Measurements from ENCODE around the gene SSUH2.
"Not testable (repeated sequence)": the region's sequence is repeated elsewhere in the genome, so short reads cannot be mapped to it uniquely, and the experiment has no call there.

The SSUH2 gene

DNA sequence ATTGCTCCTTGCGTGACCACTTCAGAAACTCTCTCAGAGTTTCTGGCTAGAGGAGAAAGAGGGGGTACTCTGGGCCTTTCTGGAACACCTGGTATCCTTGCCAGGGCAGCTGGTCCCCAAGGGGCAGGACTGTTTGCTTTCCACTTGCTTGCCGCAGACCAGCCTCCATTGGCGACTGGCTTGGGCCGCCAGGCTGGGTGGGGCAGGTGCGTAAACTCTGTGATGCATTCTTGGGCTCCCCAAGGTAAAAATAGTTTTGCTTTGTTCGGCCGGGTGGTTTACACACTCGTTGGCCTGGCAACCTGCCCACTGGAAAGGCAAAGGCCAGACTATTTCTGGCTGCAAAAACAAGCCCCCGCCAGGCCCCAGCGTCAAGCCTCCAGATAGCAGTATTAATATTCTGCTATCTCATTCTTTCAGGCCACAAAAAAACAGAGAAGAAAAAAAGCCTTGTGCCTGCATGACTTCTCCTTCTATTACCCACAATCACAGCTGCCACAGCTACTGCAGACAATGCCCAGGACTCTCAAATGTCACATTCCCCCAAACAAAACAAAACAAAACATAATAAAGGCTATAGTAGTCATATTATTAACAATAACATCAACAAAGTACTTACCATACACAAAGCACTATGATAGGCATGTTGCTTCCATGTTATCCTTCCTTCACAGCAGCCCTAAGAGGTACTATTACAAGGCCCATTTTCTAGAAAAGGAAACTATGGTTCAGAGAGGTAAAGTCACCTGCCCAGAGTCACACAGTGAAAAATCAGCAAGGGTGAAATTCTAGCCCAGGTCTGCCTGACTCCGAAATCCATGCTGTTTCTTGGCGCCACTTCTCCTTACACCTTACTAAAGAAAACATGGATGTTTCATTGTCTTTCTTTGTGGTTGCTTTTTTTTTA lies 14.0 kb upstream of the SSUH2 start:
- no peak for DNase-seq

DNA sequence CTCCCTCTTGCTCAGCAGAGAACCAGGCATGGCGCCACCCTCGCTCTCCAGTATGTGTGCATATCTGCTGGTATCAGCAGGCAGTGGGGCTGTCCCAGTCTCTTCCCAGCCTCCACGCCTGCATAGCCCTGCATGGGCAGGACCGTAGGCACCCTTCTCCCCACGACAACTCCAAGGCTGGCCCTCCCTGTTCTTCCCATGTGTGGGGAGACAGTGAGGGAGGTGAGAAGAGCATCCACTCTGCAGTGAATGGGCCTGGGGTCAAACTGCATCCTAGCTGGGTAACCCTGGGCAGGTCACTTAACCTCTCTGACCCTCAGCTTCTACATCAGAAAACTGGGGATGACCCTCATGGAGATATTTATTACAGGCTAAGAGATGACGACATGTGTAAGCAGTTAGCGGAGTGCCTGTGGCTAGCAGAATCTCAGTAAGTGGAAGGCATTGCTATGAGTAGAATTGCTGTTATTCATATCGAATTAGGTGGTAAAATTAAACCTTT lies 13.3 kb upstream of the SSUH2 start:
- no peak for DNase-seq

DNA sequence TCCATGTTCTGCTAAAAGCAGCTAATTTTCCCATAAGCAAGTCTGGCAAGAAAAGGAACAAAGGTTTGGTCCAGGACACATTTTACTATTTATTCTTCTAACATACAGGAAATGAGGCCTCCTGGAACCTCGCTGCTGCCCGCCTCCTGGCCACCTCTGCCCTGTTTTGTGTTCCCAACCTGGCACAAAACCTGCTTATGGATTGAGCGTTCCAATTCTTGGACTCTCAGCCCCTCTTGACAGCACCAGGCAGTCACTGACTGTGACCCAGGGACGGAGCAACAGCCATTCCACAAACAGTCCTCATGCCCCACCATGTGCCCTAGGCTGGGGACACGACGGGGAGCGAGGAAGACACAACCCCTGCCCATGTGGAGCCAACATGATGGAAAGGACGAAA lies 11.6 kb upstream of the SSUH2 start:
- DNase-seq: no peak

DNA sequence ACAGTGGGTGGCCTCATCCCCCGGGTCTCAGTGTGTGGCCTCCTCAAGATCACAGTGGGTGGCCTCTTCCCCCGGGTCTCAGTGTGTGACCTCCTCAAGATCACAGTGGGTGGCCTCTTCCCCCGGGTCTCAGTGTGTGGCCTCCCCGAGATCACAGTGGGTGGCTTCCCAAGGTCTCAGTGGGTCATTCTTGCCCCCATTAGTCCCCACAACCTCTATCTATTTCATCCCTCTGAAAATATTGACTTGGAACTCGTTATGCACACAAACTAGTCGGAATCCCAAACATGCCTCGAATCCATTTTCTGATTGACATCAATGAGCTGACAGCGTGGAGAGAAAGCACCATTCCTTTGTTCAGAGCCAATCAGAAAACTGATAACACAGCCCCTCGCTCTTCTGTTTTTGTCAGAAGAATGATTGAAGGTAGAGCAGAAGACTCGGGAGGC lies 10.8 kb upstream of the SSUH2 start:
- no peak for DNase-seq

- not testable (repeated sequence) for DNase-seq
These were observed 10.2 kb upstream of the SSUH2 start for GRCh38 chr3:8654572-8655329.

GRCh38 chr3:8653800-8654408 lies 9.3 kb upstream of the SSUH2 start:
- no peak for DNase-seq

DNA sequence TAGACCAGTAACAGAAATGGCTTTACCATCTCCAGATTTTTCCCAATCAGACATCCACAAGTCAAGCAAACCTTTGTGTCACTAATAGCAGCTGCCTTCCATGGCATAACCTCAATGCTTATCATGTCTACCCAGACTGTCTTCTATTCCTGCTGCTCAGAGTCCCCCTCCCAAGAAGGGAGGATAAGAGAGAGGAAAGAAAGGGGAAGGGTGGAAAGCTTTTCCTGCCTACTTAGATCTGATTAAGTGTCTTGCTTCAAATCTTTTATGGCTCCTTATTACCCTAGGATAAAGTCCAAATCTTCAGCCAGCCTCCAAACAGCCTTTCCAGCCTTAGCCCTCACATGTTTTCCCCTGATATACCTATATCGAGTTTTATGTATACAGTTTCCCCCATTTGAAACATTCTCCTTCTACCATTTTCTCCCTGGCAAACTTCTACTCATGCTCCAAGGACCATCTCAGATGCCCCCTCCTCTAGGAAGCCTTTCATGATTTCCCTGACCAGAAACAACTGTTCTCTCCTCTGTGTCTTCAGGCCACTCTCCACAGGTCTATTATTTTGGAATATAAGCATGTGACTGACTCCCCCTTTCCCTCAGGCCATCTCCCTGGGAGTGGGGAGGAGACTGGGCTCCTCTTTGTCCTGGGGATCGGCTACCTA lies 7.9 kb upstream of the SSUH2 start:
- no peak for DNase-seq

- no peak for DNase-seq
These were observed 7.1 kb upstream of the SSUH2 start for GRCh38 chr3:8651418-8652323.

DNA sequence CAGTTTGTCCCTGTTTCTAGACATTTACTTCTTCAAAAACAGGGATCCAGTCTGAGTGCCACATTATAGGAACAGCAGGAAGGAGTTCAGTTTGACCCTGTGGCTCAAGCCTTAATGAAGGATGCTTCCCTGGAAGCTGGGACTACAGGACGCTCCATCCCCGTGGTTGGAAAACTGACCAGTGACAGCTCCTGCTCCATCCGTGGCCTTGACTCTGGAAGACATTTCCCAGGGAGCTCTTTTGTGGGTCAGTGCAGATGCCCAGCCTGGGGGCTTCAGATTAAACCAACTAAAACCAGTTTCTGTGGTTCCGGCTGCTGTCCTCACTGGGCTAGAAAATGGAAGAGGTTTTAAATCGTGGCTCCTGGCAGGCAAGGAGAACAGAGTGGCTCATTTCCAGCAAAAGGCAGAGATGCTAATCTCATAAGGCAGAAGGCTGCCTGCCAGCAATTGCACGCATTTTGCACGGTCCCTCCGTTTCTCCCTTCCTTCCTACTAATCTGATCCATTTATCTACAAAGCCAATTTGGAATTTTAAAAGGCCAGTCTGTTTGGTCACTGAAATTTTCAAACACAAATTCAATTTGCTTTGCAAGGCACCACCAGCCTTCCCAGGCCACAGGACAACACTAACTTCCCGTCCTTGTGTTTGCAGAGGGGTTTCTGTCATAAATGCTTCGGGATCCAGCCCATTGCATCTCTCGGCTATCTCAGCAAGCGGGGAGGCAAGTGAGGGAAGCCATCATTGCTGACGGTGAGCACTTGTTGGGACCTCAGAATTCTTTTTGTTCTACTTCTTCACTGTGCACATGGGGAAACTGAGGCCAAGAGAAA lies 6.2 kb upstream of the SSUH2 start:
- DNase-seq: no peak

DNA sequence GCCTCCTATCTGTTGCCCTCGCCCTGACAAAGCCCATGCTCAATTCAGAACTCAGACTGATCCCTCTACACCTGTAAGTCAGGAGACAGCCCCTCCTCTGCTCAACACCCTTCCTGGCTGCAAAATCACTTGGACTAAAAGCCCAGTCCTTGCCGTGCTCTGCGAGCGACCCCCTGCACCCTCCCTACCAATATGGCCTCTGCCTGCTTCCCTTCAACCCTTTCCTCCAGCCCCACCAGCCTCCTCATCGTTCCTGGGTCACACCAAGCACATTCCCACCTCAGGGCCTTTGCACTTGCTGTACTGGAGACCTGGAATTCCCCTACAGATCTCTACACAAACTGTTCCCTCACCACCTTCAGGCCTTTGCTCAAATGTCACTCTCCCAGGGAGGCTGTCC lies 5.2 kb upstream of the SSUH2 start:
- DNase-seq: no peak

GRCh38 chr3:8648909-8649741 lies 4.5 kb upstream of the SSUH2 start:
- no peak for DNase-seq

DNA sequence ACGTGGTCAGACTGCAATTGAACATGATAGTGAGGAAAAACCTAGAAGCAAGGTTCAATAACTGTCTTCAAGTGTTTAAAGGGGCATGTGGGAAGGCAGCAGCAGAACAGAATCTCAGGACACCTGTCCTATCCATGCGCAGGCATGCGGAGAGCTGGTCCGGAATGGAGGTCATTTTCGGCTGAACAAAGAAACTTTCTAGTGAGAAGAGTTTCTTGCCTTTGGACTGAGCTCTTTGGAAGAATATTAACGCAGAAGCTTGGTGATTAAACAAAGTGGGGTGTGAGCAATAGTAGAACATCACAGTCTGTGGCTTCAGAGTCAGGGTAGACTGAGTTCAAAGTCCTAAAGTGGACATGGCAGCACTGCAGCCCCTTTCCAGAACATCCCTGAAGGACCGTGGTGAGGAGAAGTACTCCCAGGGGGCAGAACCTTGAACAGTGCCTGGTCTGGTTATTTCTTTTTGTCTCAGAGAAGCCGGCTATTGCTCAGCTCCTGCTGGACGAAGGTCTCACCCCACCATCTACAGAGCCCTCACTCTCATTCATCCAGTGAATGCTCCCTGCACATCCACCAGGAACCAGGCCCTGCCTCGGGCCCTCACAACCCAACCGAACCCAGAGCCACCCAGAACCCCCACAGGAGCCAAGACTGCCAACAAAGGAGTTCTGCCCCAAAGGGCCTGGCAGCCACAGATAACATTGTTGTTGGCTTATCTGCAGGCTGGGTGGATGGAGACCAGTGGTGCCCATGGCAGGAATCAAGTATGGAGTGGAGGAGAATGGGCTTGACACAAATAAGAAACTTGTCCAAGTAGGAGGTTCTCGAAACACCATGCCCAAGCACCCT lies 2.8 kb upstream of the SSUH2 start:
- no peak for DNase-seq

DNA sequence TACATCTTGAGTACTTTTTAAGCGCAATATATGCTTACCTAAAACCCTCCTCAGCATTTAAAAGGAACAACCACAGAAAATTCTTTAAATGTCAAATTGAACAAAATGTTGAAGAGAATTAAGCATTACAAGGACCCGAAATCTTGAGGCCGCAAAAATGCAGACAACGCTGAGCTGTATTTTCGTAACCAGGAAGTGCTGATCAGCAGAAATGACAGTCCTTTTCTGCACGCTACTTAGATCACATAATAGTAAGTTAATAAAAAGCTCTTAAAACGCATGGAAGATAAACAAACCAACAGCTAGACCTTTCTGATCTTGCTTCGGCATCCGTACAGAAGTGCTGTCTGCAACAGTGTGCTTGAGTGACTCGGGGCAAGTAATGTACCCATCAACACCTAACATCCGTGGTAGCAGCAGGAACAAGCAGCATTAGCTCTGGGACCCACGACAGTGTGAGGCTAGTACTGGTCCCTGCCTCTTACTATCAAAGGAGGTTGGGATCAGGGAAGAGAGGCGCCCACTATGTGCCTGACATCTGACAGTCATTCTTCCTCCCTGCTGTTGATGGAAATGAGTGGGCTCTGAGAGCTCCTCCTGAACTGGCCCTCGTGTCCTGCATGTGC lies 1.8 kb upstream of the SSUH2 start:
- no peak for DNase-seq

- no peak for DNase-seq
These were observed 1.1 kb upstream of the SSUH2 start for GRCh38 chr3:8645712-8646111.

DNA sequence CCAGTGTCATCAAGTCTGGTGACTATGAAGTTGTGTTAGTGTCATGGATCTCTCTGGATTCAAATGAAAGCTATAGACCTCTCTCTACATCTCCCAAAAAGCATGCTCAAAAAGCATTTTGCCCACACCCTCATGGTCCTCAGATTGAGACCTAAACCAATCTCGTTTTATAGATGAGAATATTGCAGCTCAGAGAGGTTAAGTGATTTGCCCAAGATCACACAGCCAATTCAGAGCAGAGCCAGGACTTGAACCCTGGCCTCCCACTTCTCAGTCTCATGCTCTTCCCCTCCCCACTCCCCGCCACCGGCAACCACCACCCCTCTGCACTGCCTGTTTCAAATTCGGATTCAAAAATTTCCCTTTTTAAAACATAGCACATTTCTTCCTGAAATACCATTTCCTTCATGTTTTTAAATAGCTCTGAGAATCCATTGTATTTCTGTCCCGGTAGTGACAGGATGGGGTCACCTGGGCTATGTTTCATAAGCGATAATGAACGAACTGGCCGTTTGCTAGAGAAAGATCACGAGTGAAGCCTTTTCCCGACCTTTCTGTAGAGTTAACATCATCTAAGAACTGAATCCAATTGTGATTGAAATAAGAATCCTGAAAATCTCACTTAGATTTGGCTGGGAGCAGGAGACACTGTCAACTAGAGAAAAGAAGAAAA lies 769 bp downstream of the SSUH2 start:
- DNase-seq: no peak

DNA sequence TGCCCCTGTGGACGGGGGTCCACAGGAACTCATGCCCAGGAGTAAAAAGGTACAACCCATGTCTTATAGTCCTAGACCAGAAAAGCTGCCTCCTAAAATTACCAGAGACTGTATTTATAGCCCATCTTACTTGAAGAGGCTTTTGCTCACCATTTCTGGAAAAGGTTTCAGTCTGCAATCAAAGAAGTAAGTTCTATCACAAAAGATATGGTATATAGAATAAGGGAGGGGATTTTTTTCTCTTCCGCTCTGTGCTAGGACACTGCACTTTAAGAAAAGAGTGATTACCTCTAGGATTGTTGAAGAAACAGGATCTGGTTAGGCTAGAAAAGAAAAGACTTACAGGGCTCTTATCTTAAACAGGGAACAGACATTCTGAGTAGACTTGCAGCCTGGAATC lies 2.6 kb downstream of the SSUH2 start:
- DNase-seq: no peak

- no peak for DNase-seq
These were observed 3.1 kb downstream of the SSUH2 start for GRCh38 chr3:8641472-8641871.

DNA sequence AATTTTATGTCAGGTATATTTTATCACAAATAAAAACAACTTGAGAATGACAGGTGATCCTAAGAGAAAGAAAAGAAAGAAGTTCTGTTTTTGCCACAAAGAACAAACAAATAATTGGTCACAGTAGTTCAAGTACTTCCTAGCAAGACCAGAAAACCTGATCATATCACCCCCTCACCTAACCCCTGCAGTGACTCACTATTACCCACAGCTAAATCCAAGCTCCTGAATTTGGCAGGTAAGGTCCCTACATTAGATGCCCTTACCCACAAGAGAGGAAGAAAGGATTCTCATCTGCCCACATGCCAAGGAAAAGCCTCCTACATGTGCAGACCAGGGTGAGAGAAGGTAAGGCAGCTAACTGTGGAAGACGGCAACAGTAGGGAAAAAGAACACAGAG lies 4.4 kb downstream of the SSUH2 start:
- DNase-seq: no peak
